ENCODE results near the gene GREB1.
A peak's percentile ranks its signal among the peaks of the same experiment; 100 is the strongest.

The GREB1 gene

GRCh38 chr2:11676640-11677039, 142.8 kb downstream of the GREB1 start:
- no peak for DNase-seq (ENCODE audit: low read depth)
- no peak overlapping the region for H3K4me3 ChIP-seq (ENCODE audit: control insufficient read depth, low read depth, low read length)
- TF ChIP-seq, protein P1, sequence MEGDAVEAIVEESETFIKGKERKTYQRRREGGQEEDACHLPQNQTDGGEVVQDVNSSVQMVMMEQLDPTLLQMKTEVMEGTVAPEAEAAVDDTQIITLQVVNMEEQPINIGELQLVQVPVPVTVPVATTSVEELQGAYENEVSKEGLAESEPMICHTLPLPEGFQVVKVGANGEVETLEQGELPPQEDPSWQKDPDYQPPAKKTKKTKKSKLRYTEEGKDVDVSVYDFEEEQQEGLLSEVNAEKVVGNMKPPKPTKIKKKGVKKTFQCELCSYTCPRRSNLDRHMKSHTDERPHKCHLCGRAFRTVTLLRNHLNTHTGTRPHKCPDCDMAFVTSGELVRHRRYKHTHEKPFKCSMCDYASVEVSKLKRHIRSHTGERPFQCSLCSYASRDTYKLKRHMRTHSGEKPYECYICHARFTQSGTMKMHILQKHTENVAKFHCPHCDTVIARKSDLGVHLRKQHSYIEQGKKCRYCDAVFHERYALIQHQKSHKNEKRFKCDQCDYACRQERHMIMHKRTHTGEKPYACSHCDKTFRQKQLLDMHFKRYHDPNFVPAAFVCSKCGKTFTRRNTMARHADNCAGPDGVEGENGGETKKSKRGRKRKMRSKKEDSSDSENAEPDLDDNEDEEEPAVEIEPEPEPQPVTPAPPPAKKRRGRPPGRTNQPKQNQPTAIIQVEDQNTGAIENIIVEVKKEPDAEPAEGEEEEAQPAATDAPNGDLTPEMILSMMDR (conservative IDR thresholded peaks at IDR 0.05; ENCODE audit: control insufficient read depth, insufficient read depth, low read depth, low read length), result no peak

DNA sequence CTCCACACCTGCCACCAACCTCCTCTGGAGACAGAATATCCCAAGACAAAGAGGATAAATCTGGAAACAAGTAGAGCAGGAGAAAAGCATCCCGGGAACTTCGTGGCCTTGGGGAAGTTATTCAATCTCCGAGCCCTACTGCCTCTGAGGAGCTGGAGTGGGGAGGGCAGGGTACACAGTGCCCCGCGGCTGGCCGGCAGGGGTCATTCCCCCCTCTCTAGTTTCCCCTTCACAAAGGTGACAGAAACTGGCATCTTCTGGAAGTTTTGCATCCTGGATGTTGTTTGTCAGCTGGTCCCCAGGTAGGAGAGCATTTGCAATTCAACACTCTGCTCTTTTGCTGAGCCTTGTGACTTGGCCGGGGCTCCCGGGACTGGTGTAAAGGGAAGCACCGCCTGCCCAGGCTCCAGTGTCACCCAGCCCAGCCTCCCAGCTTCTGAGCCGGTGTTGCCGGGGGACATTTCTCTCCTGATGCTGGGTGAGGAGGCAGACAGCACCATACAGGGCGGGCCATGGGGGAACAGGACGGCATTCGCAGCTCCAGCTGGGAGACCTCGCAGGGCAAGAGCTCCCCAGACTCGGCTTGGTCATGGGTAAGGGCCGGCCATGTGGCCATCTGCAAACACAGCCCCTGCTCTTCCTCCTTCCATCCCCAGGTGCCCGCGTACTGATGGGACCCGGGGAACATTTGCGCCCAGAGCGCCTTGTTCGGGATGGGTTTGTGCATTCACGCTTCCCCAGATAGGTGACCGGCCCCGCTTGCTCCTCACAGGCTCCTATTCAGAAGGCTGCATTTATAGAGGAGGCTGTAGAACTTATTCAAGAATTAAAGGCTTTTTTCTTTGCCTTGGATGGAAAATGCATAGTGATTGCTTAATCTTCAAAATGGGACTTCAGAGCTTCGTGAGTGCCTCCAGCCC, 143.6 kb downstream of the GREB1 start:
- TF ChIP-seq, protein P1 (conservative IDR thresholded peaks at IDR 0.05; ENCODE audit: control insufficient read depth, insufficient read depth, low read depth, low read length), result no peak
- DNase-seq (ENCODE audit: low read depth), result no peak
- no peak overlapping the region for H3K4me3 ChIP-seq (ENCODE audit: control insufficient read depth, low read depth, low read length)

DNA sequence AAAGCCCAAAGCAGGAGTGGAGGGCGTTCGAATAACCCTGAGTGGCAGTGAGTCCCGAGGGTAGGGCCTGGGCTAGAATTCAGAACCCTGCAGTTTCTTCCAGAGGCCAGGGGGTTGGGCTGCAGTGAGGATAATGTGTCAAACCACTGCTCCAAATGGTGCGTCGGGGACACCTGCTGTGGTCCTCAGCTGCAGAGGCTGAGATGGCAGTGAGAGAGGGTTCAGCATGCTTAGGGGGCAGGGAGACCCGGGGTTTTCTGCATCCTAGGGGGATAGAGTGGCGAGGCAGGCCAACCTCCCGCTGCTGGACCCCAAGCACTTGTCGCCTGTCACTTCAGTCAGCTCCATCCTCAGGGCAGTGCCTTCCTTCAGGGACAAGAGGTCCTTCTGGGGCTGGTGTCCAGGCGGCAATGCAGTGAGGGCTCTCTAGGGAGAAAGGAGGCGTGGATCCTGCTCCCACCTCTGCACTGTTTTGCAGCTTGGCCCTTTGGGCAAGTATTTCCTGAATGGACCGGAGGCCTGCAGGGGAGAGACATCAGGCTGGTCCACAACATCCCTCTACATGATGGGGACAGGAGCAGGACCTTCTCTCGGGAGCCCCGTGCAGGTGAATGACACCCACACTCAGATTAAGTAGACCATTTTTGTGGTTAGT, 144.6 kb downstream of the GREB1 start:
- H3K4me3 ChIP-seq (ENCODE audit: control insufficient read depth, low read depth, low read length), result no peak overlapping the region
- no peak for DNase-seq (ENCODE audit: low read depth)
- TF ChIP-seq, protein P1 (conservative IDR thresholded peaks at IDR 0.05; ENCODE audit: control insufficient read depth, insufficient read depth, low read depth, low read length), result no peak

DNA sequence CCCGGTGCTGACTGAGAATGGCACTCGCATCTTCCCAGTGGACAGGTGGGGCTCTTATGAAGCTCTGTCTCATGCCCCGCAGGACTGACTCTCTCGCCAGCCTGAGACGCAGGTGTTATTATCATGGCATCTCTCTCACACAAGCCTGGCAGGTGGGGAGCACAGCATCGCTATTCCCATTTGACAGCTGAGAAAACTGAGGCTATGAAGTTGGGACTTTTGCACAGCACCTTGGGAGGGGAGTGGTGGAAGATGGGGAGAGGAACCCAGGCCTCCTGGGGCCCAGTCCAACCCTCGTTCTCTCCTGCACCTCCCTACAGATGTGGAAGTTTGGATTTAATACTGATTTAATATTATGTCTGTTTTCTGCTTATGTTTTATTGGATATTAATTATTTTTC, 145.2 kb downstream of the GREB1 start:
- no peak overlapping the region for H3K4me3 ChIP-seq (ENCODE audit: control insufficient read depth, low read depth, low read length)
- TF ChIP-seq, protein P1 (conservative IDR thresholded peaks at IDR 0.05; ENCODE audit: control insufficient read depth, insufficient read depth, low read depth, low read length), result no peak
- no peak for DNase-seq (ENCODE audit: low read depth)

GRCh38 chr2:11679486-11680181, 145.8 kb downstream of the GREB1 start:
- H3K4me3 ChIP-seq (ENCODE audit: control insufficient read depth, low read depth, low read length), result no peak overlapping the region
- TF ChIP-seq, protein P1 (conservative IDR thresholded peaks at IDR 0.05; ENCODE audit: control insufficient read depth, insufficient read depth, low read depth, low read length), result no peak
- no peak for DNase-seq (ENCODE audit: low read depth)

DNA sequence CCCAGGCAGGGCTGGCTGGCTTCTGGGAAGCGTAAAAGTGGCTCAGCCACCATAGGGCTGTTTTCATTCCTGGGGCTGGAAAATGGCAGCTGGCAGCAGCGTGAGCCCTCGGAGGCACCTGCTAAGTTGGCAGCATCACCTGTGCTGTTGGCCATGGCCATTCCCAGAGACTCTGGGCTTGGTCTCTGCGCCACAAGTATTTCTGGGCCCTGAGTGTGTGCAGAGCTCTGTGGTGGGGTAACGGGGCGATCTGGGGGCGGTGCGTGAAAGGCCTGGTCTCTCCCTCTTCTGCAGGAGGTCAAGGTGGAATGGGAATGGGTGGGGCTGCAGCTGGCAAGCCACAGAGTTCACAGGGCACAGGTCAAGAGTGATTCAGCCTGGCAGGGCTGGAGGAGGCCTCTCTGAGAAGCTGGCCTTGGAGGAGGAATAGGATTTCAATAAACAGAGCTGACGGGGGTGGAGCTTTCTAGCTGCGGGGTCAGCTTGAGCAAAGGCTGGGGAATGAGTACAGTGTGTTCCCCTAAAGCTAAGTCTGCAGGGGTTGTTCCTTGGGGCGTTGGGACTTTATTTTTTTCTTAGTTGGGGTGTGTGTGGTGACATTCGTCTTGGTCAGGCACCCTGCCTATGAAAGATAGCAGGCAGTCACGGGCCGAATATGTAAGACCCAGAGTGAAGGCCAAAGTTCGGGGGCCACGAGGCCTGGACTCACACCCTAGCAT, 146.5 kb downstream of the GREB1 start:
- H3K4me3 ChIP-seq (ENCODE audit: control insufficient read depth, low read depth, low read length), result no peak overlapping the region
- TF ChIP-seq, protein P1 (conservative IDR thresholded peaks at IDR 0.05; ENCODE audit: control insufficient read depth, insufficient read depth, low read depth, low read length), result no peak
- DNase-seq (ENCODE audit: low read depth), result peak; percentile 41
